ENCODE data around the gene SNX11.

SNX11 gene

GRCh38 chr17:48148854-48149786 is 41.6 kb downstream of the SNX11 start:
- Histone ChIP-seq H2BK12ac (ENCODE audit: low read length in 2 of 2) (no peak overlapping the region), H2AK5ac (ENCODE audit: low read length, severe bottlenecking) (no peak overlapping the region), H2BK15ac (ENCODE audit: low read depth, poor library complexity, severe bottlenecking) (no peak overlapping the region), H3K4me3 (ENCODE audit: insufficient read depth in 1 of 2, low read depth in 1 of 2, low read length in 2 of 2) (no peak overlapping the region), H2BK5ac (ENCODE audit: low read depth, low read length, poor library complexity, severe bottlenecking) (no peak overlapping the region), H3K18ac (ENCODE audit: low read depth in 1 of 2, low read length in 2 of 2) (no peak overlapping the region), H4K8ac (ENCODE audit: low read length) (no peak overlapping the region), H3K36me3 (ENCODE audit: control insufficient read depth in 1 of 2, insufficient read depth in 2 of 2, low read depth in 1 of 2, low read length in 2 of 2) (no peaks in the 10 kb centered on the region), H3K27ac (ENCODE audit: low read length, poor library complexity, severe bottlenecking) (no peak overlapping the region), H3K14ac (ENCODE audit: low read length in 2 of 2) (no peak overlapping the region), H3K4ac (ENCODE audit: low read depth in 1 of 2, low read length in 2 of 2) (no peak overlapping the region), H3K4me2 (ENCODE audit: low read length, poor library complexity, severe bottlenecking) (no peak overlapping the region), H3K9ac (ENCODE audit: low read length) (no peak overlapping the region), H4K91ac (ENCODE audit: low read length) (no peak overlapping the region), H3K9me3 (ENCODE audit: control insufficient read depth, low read length) (no peaks in the 10 kb centered on the region), H3K4me1 (ENCODE audit: control insufficient read depth, insufficient read depth, low read depth, low read length) (no peaks in the 10 kb centered on the region), H2AFZ (ENCODE audit: low read depth, low read length) (no peak overlapping the region), H3K23ac (ENCODE audit: low read length in 2 of 2) (no peak overlapping the region), H3K27me3 (ENCODE audit: control insufficient read depth in 1 of 2, insufficient read depth in 1 of 2, low read length in 2 of 2) (peaks cover 65 to 93% of the 10 kb centered on the region in 2 experiments), H3K79me1 (replicated peaks; ENCODE audit: low read length, poor library complexity, severe bottlenecking) (no peaks in the 10 kb centered on the region), H2BK120ac (ENCODE audit: low read depth, low read length) (no peak overlapping the region)
- DNase-seq: no peak
- WGBS: 73% methylated on average over 12 of the region's 16 CpGs

DNA sequence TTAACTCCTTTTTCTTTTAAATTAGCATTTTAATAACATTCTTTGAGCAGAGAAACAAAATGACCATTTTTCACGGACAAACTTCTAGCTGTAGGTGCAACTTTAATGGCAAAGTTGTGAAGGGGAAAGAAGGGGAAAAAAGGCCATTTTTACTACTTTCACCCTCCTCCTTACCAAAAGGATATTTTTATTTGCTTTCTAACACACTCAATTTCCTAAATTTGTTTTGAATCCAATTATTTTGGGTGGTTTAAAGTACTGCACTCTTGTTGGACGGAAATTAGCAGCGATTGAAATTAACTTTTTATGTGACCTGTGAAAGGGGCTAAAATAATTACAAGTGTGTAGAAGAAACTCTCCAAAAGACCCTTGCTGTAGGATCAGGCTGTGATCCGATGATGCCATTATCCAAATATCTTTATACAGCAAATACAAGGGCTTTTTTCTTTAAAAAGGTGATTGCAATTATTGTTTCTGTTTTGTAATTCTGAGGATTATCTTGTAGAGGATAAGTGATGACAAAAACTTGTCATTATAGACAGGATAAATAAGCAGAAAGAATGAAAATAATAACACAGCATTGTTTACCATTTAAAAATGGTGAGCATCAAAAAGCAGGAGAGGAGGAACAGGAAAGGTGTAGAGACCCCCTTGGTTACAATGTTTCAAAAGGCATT is 42.4 kb downstream of the SNX11 start:
- Histone ChIP-seq H2BK12ac (ENCODE audit: low read length in 2 of 2) (no peak overlapping the region), H3K27ac (ENCODE audit: low read length, poor library complexity, severe bottlenecking) (no peak overlapping the region), H3K23ac (ENCODE audit: low read length in 2 of 2) (no peak overlapping the region), H3K4ac (ENCODE audit: low read depth in 1 of 2, low read length in 2 of 2) (no peak overlapping the region), H2BK120ac (ENCODE audit: low read depth, low read length) (no peak overlapping the region), H3K9ac (ENCODE audit: low read length) (no peak overlapping the region), H3K27me3 (ENCODE audit: control insufficient read depth in 1 of 2, insufficient read depth in 1 of 2, low read length in 2 of 2) (peaks cover 60 to 90% of the 10 kb centered on the region in 2 experiments), H2BK5ac (ENCODE audit: low read depth, low read length, poor library complexity, severe bottlenecking) (no peak overlapping the region), H3K4me2 (ENCODE audit: low read length, poor library complexity, severe bottlenecking) (no peak overlapping the region), H3K36me3 (ENCODE audit: control insufficient read depth in 1 of 2, insufficient read depth in 2 of 2, low read depth in 1 of 2, low read length in 2 of 2) (no peaks in the 10 kb centered on the region), H2AK5ac (ENCODE audit: low read length, severe bottlenecking) (no peak overlapping the region), H4K8ac (ENCODE audit: low read length) (no peak overlapping the region), H3K79me1 (replicated peaks; ENCODE audit: low read length, poor library complexity, severe bottlenecking) (no peaks in the 10 kb centered on the region), H3K9me3 (ENCODE audit: control insufficient read depth, low read length) (no peaks in the 10 kb centered on the region), H4K91ac (ENCODE audit: low read length) (no peak overlapping the region), H2BK15ac (ENCODE audit: low read depth, poor library complexity, severe bottlenecking) (no peak overlapping the region), H2AFZ (ENCODE audit: low read depth, low read length) (no peak overlapping the region), H3K4me3 (ENCODE audit: insufficient read depth in 1 of 2, low read depth in 1 of 2, low read length in 2 of 2) (no peak overlapping the region), H3K14ac (ENCODE audit: low read length in 2 of 2) (no peak overlapping the region), H3K4me1 (ENCODE audit: control insufficient read depth, insufficient read depth, low read depth, low read length) (no peaks in the 10 kb centered on the region), H3K18ac (ENCODE audit: low read depth in 1 of 2, low read length in 2 of 2) (no peak overlapping the region)
- no peak for DNase-seq
- WGBS: 100% methylated on average over 1 of the region's 4 CpGs

DNA sequence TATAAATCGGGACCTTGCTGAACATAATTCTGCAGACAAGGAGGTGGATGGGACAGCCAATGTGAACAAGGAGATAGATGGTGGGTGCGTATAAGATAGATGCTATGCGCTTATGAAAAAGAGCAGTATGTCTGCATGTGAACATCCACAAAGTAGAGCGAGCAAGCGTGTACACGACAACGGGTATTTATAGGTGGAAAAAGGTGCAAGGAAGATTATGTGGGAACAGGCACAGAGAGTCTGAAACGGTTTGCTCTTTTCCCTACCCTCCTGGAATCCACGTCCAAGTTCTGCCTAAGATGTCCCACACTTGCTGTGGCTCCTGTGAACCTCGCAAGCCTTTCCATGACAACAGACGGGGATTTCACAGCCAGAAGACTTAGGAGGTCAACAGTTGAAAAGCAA is 43.0 kb downstream of the SNX11 start:
- DNase-seq: no peak
- Histone ChIP-seq H2BK12ac (ENCODE audit: low read length in 2 of 2) (no peak overlapping the region), H3K79me1 (replicated peaks; ENCODE audit: low read length, poor library complexity, severe bottlenecking) (no peaks in the 10 kb centered on the region), H3K14ac (ENCODE audit: low read length in 2 of 2) (no peak overlapping the region), H4K91ac (ENCODE audit: low read length) (no peak overlapping the region), H3K18ac (ENCODE audit: low read depth in 1 of 2, low read length in 2 of 2) (no peak overlapping the region), H2BK120ac (ENCODE audit: low read depth, low read length) (no peak overlapping the region), H2BK15ac (ENCODE audit: low read depth, poor library complexity, severe bottlenecking) (no peak overlapping the region), H3K36me3 (ENCODE audit: control insufficient read depth in 1 of 2, insufficient read depth in 2 of 2, low read depth in 1 of 2, low read length in 2 of 2) (no peaks in the 10 kb centered on the region), H3K4me2 (ENCODE audit: low read length, poor library complexity, severe bottlenecking) (no peak overlapping the region), H2AK5ac (ENCODE audit: low read length, severe bottlenecking) (no peak overlapping the region), H3K4me1 (ENCODE audit: control insufficient read depth, insufficient read depth, low read depth, low read length) (no peaks in the 10 kb centered on the region), H2AFZ (ENCODE audit: low read depth, low read length) (no peak overlapping the region), H3K27ac (ENCODE audit: low read length, poor library complexity, severe bottlenecking) (no peak overlapping the region), H3K27me3 (ENCODE audit: control insufficient read depth in 1 of 2, insufficient read depth in 1 of 2, low read length in 2 of 2) (peaks cover 61 to 90% of the 10 kb centered on the region in 2 experiments), H4K8ac (ENCODE audit: low read length) (no peak overlapping the region), H3K4ac (ENCODE audit: low read depth in 1 of 2, low read length in 2 of 2) (no peak overlapping the region), H2BK5ac (ENCODE audit: low read depth, low read length, poor library complexity, severe bottlenecking) (no peak overlapping the region), H3K9ac (ENCODE audit: low read length) (no peak overlapping the region), H3K9me3 (ENCODE audit: control insufficient read depth, low read length) (no peaks in the 10 kb centered on the region), H3K4me3 (ENCODE audit: insufficient read depth in 1 of 2, low read depth in 1 of 2, low read length in 2 of 2) (no peak overlapping the region), H3K23ac (ENCODE audit: low read length in 2 of 2) (no peak overlapping the region)
- 79% methylated on average over 10 of the region's 11 CpGs for WGBS

GRCh38 chr17:48151220-48151619 is 43.7 kb downstream of the SNX11 start:
- Histone ChIP-seq H2BK15ac (ENCODE audit: low read depth, poor library complexity, severe bottlenecking) (no peak overlapping the region), H3K9ac (ENCODE audit: low read length) (no peak overlapping the region), H3K27ac (ENCODE audit: low read length, poor library complexity, severe bottlenecking) (no peak overlapping the region), H2BK12ac (ENCODE audit: low read length in 2 of 2) (no peak overlapping the region), H3K9me3 (ENCODE audit: control insufficient read depth, low read length) (no peaks in the 10 kb centered on the region), H4K8ac (ENCODE audit: low read length) (no peak overlapping the region), H3K18ac (ENCODE audit: low read depth in 1 of 2, low read length in 2 of 2) (no peak overlapping the region), H3K14ac (ENCODE audit: low read length in 2 of 2) (no peak overlapping the region), H2AFZ (ENCODE audit: low read depth, low read length) (no peak overlapping the region), H4K91ac (ENCODE audit: low read length) (no peak overlapping the region), H3K23ac (ENCODE audit: low read length in 2 of 2) (no peak overlapping the region), H3K27me3 (ENCODE audit: control insufficient read depth in 1 of 2, insufficient read depth in 1 of 2, low read length in 2 of 2) (peaks cover 65 to 94% of the 10 kb centered on the region in 2 experiments), H3K4me2 (ENCODE audit: low read length, poor library complexity, severe bottlenecking) (no peak overlapping the region), H3K4me1 (ENCODE audit: control insufficient read depth, insufficient read depth, low read depth, low read length) (no peaks in the 10 kb centered on the region), H2AK5ac (ENCODE audit: low read length, severe bottlenecking) (no peak overlapping the region), H3K4me3 (ENCODE audit: insufficient read depth in 1 of 2, low read depth in 1 of 2, low read length in 2 of 2) (no peak overlapping the region), H3K36me3 (ENCODE audit: control insufficient read depth in 1 of 2, insufficient read depth in 2 of 2, low read depth in 1 of 2, low read length in 2 of 2) (no peaks in the 10 kb centered on the region), H2BK120ac (ENCODE audit: low read depth, low read length) (no peak overlapping the region), H3K79me1 (replicated peaks; ENCODE audit: low read length, poor library complexity, severe bottlenecking) (no peaks in the 10 kb centered on the region), H3K4ac (ENCODE audit: low read depth in 1 of 2, low read length in 2 of 2) (no peak overlapping the region), H2BK5ac (ENCODE audit: low read depth, low read length, poor library complexity, severe bottlenecking) (no peak overlapping the region)
- 78% methylated on average over 2 of the region's 3 CpGs for WGBS
- no peak for DNase-seq
